WERI-Rb-1 (cell line): Measurements from ENCODE around the gene PKNOX2.

Experiments used
- DNase-seq: peaks from one replicate; pipeline ENCODE4 v3.0.0-alpha.2; 2020
- H3K27ac ChIP-seq: fragments of 250-450 bp; sonication (Bioruptor Pico); 2 replicates; pipeline ENCODE4 v1.5.1; 2020; ENCODE audit warnings: mild to moderate bottlenecking, moderate library complexity
- H3K27me3 ChIP-seq: fragments of 250-450 bp; sonication (Bioruptor Pico); 2 replicates; pipeline ENCODE4 v1.5.1; 2021; ENCODE audit warnings: mild to moderate bottlenecking, low read depth, moderate library complexity; ENCODE audit not compliant: insufficient read depth, severe bottlenecking
- H3K36me3 ChIP-seq: fragments of 250-450 bp; sonication (Bioruptor Pico); 2 replicates; pipeline ENCODE4 v1.5.1; 2020; ENCODE audit warnings: mild to moderate bottlenecking, moderate library complexity
- H3K4me3 ChIP-seq: 2 replicates; pipeline ENCODE4 v1.5.1; 2011; ENCODE audit warnings: low read depth, mild to moderate bottlenecking, control low read depth, low read length
- H3K9me3 ChIP-seq: fragments of 250-450 bp; sonication (Bioruptor Pico); 2 replicates; pipeline ENCODE4 v1.5.1; 2021; ENCODE audit warnings: mild to moderate bottlenecking, moderate library complexity; ENCODE audit not compliant: severe bottlenecking
- TF ChIP-seq, protein P1 (sequence below): IDR thresholded peaks from 2 replicates; pipeline ENCODE4 v1.5.1; 2011; ENCODE audit warnings: low read depth, mild to moderate bottlenecking, control low read depth, inconsistent platforms, low read length

The PKNOX2 gene

DNA sequence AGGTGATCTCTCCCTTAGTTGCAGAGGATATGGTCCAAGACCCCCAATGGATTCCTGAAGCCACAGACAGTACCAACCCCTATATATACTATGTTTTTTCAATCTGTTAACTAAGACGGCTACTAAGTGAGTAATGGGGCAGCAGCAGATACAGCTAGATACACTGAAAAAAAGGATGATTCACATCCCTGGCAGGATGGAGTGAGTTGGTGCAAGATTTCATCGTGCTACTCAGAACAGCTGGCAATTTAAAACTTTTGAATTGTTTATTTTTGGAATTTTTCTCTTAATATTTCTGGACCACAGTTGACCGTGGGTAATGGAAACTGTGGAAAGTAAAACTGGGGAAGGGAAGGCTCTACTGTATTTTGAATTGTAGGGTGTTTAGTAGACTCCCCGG is 36.1 kb upstream of the PKNOX2 start:
- no peak for DNase-seq
- TF ChIP-seq, protein P1, sequence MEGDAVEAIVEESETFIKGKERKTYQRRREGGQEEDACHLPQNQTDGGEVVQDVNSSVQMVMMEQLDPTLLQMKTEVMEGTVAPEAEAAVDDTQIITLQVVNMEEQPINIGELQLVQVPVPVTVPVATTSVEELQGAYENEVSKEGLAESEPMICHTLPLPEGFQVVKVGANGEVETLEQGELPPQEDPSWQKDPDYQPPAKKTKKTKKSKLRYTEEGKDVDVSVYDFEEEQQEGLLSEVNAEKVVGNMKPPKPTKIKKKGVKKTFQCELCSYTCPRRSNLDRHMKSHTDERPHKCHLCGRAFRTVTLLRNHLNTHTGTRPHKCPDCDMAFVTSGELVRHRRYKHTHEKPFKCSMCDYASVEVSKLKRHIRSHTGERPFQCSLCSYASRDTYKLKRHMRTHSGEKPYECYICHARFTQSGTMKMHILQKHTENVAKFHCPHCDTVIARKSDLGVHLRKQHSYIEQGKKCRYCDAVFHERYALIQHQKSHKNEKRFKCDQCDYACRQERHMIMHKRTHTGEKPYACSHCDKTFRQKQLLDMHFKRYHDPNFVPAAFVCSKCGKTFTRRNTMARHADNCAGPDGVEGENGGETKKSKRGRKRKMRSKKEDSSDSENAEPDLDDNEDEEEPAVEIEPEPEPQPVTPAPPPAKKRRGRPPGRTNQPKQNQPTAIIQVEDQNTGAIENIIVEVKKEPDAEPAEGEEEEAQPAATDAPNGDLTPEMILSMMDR = no peak

GRCh38 chr11:125129316-125129993 is 35.1 kb upstream of the PKNOX2 start:
- DNase-seq = peak; percentile 64
- TF ChIP-seq, protein P1 = no peak
- Histone ChIP-seq H3K36me3 (no peaks in the 10 kb centered on the region), H3K9me3 (peaks cover 2% of the 10 kb centered on the region), H3K27ac (peak overlapping the region; percentile 78), H3K4me3 (peak overlapping the region; percentile 52), H3K27me3 (no peaks in the 10 kb centered on the region)

More for the DNA sequence above, 36.1 kb upstream of the PKNOX2 start:
- Histone ChIP-seq H3K27ac (peak overlapping the region; percentile 78), H3K27me3 (no peaks in the 10 kb centered on the region), H3K9me3 (peaks cover 2% of the 10 kb centered on the region), H3K36me3 (no peaks in the 10 kb centered on the region), H3K4me3 (no peak overlapping the region)

DNA sequence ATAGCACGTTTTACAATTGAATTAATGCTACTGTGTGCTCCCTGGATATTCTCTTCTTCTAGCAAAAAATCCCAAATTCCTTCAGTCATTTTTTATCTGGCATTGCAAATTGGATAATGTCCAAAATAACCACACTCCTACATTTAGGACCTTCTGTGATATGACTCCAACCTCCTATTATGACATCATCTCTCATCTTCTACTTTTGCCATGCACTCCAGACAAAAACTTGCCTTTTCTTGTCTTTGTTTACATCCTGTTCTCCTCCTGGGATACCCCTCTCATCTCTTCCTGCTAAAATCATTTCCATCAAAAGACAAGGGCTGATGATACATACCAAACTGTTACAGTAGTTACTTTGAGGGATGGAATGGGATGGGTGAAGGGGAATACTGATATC is 32.5 kb upstream of the PKNOX2 start:
- Histone ChIP-seq H3K27me3 (no peaks in the 10 kb centered on the region), H3K4me3 (no peak overlapping the region), H3K27ac (no peak overlapping the region), H3K9me3 (no peaks in the 10 kb centered on the region), H3K36me3 (no peaks in the 10 kb centered on the region)
- TF ChIP-seq, protein P1 = no peak
- no peak for DNase-seq

DNA sequence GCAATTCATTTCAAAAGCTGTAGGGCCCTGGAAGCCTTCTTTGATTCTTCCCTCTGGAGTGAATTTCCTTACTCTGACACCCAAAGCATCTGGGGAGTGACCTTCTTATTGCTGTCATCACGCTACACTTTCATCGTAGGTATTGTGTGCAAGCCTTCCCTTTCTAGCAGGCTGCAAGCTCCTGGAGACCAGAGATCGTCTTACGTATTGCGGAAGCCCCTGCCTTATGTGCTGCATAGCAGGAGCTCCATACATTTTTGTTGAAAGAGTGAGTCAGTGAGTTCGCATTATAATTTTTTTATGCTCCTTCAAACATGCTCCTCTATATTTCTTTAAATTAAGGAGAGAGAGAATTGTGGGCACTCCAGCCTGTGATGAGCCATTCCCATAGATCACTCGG is 32.0 kb upstream of the PKNOX2 start:
- TF ChIP-seq, protein P1 = no peak
- no peaks in the 10 kb centered on the region for H3K27me3 ChIP-seq
- no peaks in the 10 kb centered on the region for H3K9me3 ChIP-seq
- no peak for DNase-seq
- H3K27ac ChIP-seq = no peak overlapping the region
- H3K36me3 ChIP-seq = no peaks in the 10 kb centered on the region
- H3K4me3 ChIP-seq = no peak overlapping the region

DNA sequence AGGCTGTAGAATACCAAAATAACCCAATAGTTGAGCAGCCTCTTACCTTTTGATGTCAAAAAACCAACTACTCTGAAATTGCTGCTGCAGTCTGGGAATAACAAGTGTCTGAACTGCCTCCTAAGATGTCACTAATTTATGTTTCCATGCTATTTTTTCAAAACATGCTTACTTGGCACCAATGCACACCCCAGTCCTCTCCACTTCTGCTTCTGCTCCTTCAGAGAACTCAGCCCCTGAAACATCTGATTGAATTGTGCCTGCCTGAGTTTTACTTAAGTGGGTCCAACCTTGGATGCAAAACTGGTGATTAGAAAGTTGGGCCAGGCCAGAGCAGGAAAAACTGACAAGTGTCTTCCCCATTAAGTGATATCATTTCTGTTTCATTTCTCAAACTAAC is 28.6 kb upstream of the PKNOX2 start:
- no peak for DNase-seq
- Histone ChIP-seq H3K4me3 (no peak overlapping the region), H3K27ac (no peak overlapping the region), H3K9me3 (no peaks in the 10 kb centered on the region), H3K36me3 (no peaks in the 10 kb centered on the region), H3K27me3 (no peaks in the 10 kb centered on the region)
- TF ChIP-seq, protein P1 = no peak

- DNase-seq = no peak
- Histone ChIP-seq H3K4me3 (no peak overlapping the region), H3K36me3 (no peaks in the 10 kb centered on the region), H3K9me3 (no peaks in the 10 kb centered on the region), H3K27me3 (no peaks in the 10 kb centered on the region), H3K27ac (no peak overlapping the region)
- TF ChIP-seq, protein P1 = no peak
These were observed 25.6 kb upstream of the PKNOX2 start for GRCh38 chr11:125138966-125139365.
